Right lobe of liver (tissue), 4 donors: Measurements from ENCODE around the gene VIPR1.

Source experiments
- POLR2A ChIP-seq: fragments of 450-650 bp; IDR thresholded peaks from one replicate; pipeline ENCODE4 v1.6.1; 2017; ENCODE audit warnings: antibody characterized with exemption, mild to moderate bottlenecking
- TF ChIP-seq, protein P1 (sequence below), 4 donors: fragments of 200-600 bp in 3 of 4; fragments of 450-650 bp in 1 of 4; IDR thresholded peaks; one replicate each; pipeline versions ENCODE4 v1.5.1 to v1.8.0; 2016 to 2022; ENCODE audit warnings: antibody characterized with exemption in 4 of 4, mild to moderate bottlenecking in 2 of 4
- donor health status: DM: no; HTN: no; CAD: no.
- donor health status: DM: no; HTN: no; CAD: no.
- donor health status: DM: no; HTN: yes; CAD: no.

DNA sequence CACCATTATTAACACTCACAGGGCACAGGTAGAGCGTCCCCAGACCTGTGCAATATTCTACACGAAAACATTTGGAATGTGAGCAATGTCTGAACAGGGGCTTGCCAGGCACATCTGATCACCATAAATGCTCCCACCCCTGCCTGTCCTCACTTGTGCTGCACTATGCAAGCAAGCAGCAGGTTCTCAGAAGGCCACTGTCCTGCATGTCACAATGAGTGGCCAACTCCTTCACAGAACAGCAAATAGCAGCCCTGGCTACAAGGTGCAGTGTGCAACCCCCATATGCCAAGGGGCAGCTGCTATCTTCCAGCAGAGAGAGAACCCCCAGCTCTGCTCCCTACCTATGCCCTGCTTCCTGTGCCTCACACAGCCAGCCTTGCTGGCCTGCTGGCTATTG, 46.7 kb downstream of the VIPR1 start:
- TF ChIP-seq, protein P1, sequence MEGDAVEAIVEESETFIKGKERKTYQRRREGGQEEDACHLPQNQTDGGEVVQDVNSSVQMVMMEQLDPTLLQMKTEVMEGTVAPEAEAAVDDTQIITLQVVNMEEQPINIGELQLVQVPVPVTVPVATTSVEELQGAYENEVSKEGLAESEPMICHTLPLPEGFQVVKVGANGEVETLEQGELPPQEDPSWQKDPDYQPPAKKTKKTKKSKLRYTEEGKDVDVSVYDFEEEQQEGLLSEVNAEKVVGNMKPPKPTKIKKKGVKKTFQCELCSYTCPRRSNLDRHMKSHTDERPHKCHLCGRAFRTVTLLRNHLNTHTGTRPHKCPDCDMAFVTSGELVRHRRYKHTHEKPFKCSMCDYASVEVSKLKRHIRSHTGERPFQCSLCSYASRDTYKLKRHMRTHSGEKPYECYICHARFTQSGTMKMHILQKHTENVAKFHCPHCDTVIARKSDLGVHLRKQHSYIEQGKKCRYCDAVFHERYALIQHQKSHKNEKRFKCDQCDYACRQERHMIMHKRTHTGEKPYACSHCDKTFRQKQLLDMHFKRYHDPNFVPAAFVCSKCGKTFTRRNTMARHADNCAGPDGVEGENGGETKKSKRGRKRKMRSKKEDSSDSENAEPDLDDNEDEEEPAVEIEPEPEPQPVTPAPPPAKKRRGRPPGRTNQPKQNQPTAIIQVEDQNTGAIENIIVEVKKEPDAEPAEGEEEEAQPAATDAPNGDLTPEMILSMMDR (IDR thresholded peaks at IDR 0.05): no peak
- TF ChIP-seq POLR2A: no peak
